SU-DHL-6 (cell line): ENCODE data around the gene MYOT.

Source experiments
- H2AFZ ChIP-seq: fragments of 200-600 bp; sonication (generic); 2 replicates; pipeline ENCODE4 v1.6.1; 2014; ENCODE audit warnings: low read depth, mild to moderate bottlenecking, moderate library complexity, mixed read lengths, antibody characterized with exemption, low read length; ENCODE audit not compliant: severe bottlenecking
- H3F3A ChIP-seq: fragments of 200-600 bp; shearing (Covaris generic); 2 replicates; pipeline ENCODE4 v1.6.0; 2016; ENCODE audit warnings: antibody characterized with exemption, mild to moderate bottlenecking; ENCODE audit not compliant: insufficient read depth
- H3K27ac ChIP-seq: fragments of 200-600 bp; sonication (generic); 2 replicates; pipeline ENCODE4 v1.5.1; 2016; ENCODE audit warnings: low read depth, mild to moderate bottlenecking, low read length, moderate library complexity, mixed read lengths
- H3K27me3 ChIP-seq: fragments of 200-600 bp; sonication (generic), shearing (Covaris generic); 2 replicates; pipeline ENCODE4 v1.6.0; 2014; ENCODE audit warnings: mild to moderate bottlenecking, low read length
- H3K36me3 ChIP-seq: fragments of 200-600 bp; sonication (generic); 2 replicates; pipeline ENCODE4 v1.6.1; 2014; ENCODE audit warnings: mild to moderate bottlenecking, low read length, mixed read lengths
- H3K4me2 ChIP-seq: fragments of 300-600, 200-600 bp; shearing (Covaris generic), sonication (generic); 2 replicates; pipeline ENCODE4 v1.6.0; 2014; ENCODE audit warnings: low read length, low read depth, mild to moderate bottlenecking; ENCODE audit not compliant: poor library complexity, severe bottlenecking
- H3K4me3 ChIP-seq: fragments of 200-600 bp; sonication (generic); 2 replicates; pipeline ENCODE4 v1.5.1; 2014; ENCODE audit warnings: antibody characterized with exemption, low read length, mild to moderate bottlenecking, mixed read lengths; ENCODE audit not compliant: insufficient read depth, poor library complexity, severe bottlenecking
- H3K79me2 ChIP-seq: fragments of 200-600 bp; sonication (generic); 2 replicates; pipeline ENCODE4 v1.6.1; 2014; ENCODE audit warnings: mild to moderate bottlenecking, low read length, moderate library complexity; ENCODE audit not compliant: insufficient read depth
- H3K9ac ChIP-seq: fragments of 200-600 bp; sonication (generic); 2 replicates; pipeline ENCODE4 v1.7.0; 2014; ENCODE audit warnings: mild to moderate bottlenecking, low read length
- H3K9me2 ChIP-seq: fragments of 200-600 bp; sonication (generic); replicated peaks from 2 replicates; pipeline ENCODE4 v1.6.1; 2014; ENCODE audit warnings: low read length; ENCODE audit not compliant: insufficient read depth
- H3K9me3 ChIP-seq: fragments of 200-600 bp; sonication (generic); 2 replicates; pipeline ENCODE4 v1.6.1; 2014; ENCODE audit warnings: low read length, mixed read lengths; ENCODE audit not compliant: insufficient read depth
- H4K20me1 ChIP-seq: fragments of 200-600 bp; sonication (generic); 2 replicates; pipeline ENCODE4 v1.6.1; 2014; ENCODE audit warnings: low read depth, mild to moderate bottlenecking, antibody characterized with exemption, low read length, moderate library complexity, mixed read lengths
- CTCF ChIP-seq: fragments of 200-600 bp; sonication (generic); IDR thresholded peaks from one replicate; pipeline ENCODE4 v1.5.1; 2017; ENCODE audit warnings: antibody characterized with exemption, mild to moderate bottlenecking, low read length, moderate library complexity; ENCODE audit not compliant: insufficient read depth, poor library complexity, severe bottlenecking
- EZH2phosphoT487 ChIP-seq: fragments of 200-600 bp; sonication (generic), shearing (Covaris generic); conservative IDR thresholded peaks from 2 replicates; pipeline ENCODE4 v1.6.1; 2018; ENCODE audit warnings: mild to moderate bottlenecking, antibody characterized with exemption, low read length, moderate library complexity, mixed read lengths

The MYOT gene

GRCh38 chr5:137888466-137888862 is 20.8 kb downstream of the MYOT start:
- no peaks in the 10 kb centered on the region for H3K27me3 ChIP-seq
- H2AFZ ChIP-seq = peak overlapping the region; percentile 87
- no peaks in the 10 kb centered on the region for H4K20me1 ChIP-seq
- H3K4me2 ChIP-seq = peak overlapping the region; percentile 76
- H3K27ac ChIP-seq = no peak overlapping the region
- H3K79me2 ChIP-seq = no peaks in the 10 kb centered on the region
- TF ChIP-seq EZH2phosphoT487 = no peak
- TF ChIP-seq CTCF = no peak
- no peaks in the 10 kb centered on the region for H3K9me2 ChIP-seq
- H3F3A ChIP-seq = peaks cover 8% of the 10 kb centered on the region; the same call in 1 of the 2 replicates
- H3K9me3 ChIP-seq = no peaks in the 10 kb centered on the region
- H3K9ac ChIP-seq = peak overlapping the region; percentile 64
- peak overlapping the region; percentile 53 for H3K4me3 ChIP-seq
- no peaks in the 10 kb centered on the region for H3K36me3 ChIP-seq

GRCh38 chr5:137888863-137889759 is 21.5 kb downstream of the MYOT start, which contains the start of gene PKD2L2:
PKD2L2 (plus strand) TSS chr5:137889457; CDS start chr5:137889492, 35 bp downstream.
- peak within 1 kb of the TSS; percentile 64 for H3K9ac ChIP-seq

GRCh38 chr5:137890845-137891244 is 23.2 kb downstream of the MYOT start:
- Histone ChIP-seq H3F3A (peaks cover 8% of the 10 kb centered on the region; the same call in 1 of the 2 replicates), H3K36me3 (no peaks in the 10 kb centered on the region), H4K20me1 (no peaks in the 10 kb centered on the region), H3K27ac (no peak overlapping the region), H3K27me3 (no peaks in the 10 kb centered on the region), H2AFZ (no peak overlapping the region), H3K9me2 (no peaks in the 10 kb centered on the region), H3K79me2 (no peaks in the 10 kb centered on the region), H3K4me2 (no peak overlapping the region), H3K4me3 (no peak overlapping the region), H3K9ac (no peak overlapping the region), H3K9me3 (no peaks in the 10 kb centered on the region)
- TF ChIP-seq CTCF = no peak
- no peak for TF ChIP-seq EZH2phosphoT487

More at GRCh38 chr5:137888863-137889759, 21.5 kb downstream of the MYOT start, which contains the start of gene PKD2L2:
- peaks cover 8% of the 10 kb centered on the region; the same call in 1 of the 2 replicates for H3F3A ChIP-seq
- H3K79me2 ChIP-seq = no peaks in the 10 kb centered on the region
- no peaks in the 10 kb centered on the region for H3K27me3 ChIP-seq
- H3K4me2 ChIP-seq = peak within 1 kb of the TSS; percentile 76
- H3K27ac ChIP-seq = no peak within 1 kb of the TSS
- no peaks in the 10 kb centered on the region for H3K9me3 ChIP-seq
- H3K4me3 ChIP-seq = peak within 1 kb of the TSS; percentile 53
- TF ChIP-seq EZH2phosphoT487 (no peak), CTCF (no peak)
- H2AFZ ChIP-seq = peak within 1 kb of the TSS; percentile 87
- H3K9me2 ChIP-seq = no peaks in the 10 kb centered on the region
- no peaks in the 10 kb centered on the region for H3K36me3 ChIP-seq
- no peaks in the 10 kb centered on the region for H4K20me1 ChIP-seq
